ENCODE data around the gene SEPTIN11. TPM values are rescaled to one million over a fixed set of nuclear protein-coding genes. Genes with fewer than 3 reads are reported as not detected.

SEPTIN11 gene
- total RNA-seq, 4 donors from 2014 or later: 58.8 to 354 (median 80.0) TPM

DNA sequence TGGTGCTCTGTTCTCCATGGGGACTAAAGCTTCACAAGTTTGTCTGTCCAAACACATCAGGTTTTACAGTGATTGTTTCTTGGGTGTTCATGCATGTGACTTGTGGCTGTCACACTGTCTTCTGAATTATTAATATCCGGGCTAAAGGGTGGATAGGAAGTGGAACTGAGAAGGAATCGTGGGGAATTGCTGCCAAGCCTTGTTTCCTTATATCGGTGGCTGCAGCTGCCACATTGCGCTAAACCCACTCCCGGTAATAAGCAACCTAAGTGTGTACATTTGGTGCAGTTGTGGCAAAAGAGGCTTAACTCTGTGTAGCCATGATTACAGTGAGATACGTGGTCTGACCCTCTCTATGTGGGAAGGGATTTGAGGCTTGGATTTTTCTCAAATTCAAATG, 30.7 kb downstream of the SEPTIN11 start:
- no peaks in the 10 kb centered on the region for H3K27me3 ChIP-seq
- peaks cover 0 to 39% (median 2%) of the 10 kb centered on the region in 4 donors for H3K4me1 ChIP-seq
- no peak overlapping the region for H3K4me3 ChIP-seq
- TF ChIP-seq CTCF (IDR thresholded peaks at IDR 0.05): no peak
- TF ChIP-seq POLR2A (IDR thresholded peaks at IDR 0.05): no peak
- H3K36me3 ChIP-seq: no peaks in the 10 kb centered on the region
- DNase-seq: no peak
- no peaks in the 10 kb centered on the region for H3K9me3 ChIP-seq
- H3K27ac ChIP-seq: peak overlapping the region in 1 of 4 donors; percentile 12

DNA sequence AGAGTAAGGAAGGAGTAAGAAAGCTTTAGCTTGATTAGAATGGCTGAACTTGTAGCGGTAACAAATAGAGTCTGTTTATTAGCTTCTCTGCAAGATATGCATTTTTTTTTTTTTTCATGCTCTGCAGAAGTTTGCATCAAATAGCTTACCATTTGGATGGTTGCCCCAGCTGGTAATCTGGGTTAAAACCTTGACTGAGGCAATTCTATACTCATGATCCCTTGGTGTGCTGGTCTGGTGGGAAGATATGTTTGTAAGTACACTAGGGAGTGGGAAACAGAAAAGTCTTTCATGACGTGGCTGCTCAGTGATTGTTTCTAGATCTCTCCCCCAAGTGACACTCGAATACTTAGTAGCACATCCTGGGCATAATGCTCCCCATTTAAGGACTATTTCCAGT, 32.1 kb downstream of the SEPTIN11 start:
- no peaks in the 10 kb centered on the region for H3K36me3 ChIP-seq
- peaks cover 0 to 49% (median 2%) of the 10 kb centered on the region in 4 donors for H3K4me1 ChIP-seq
- no peaks in the 10 kb centered on the region for H3K9me3 ChIP-seq
- TF ChIP-seq CTCF (IDR thresholded peaks at IDR 0.05): no peak
- TF ChIP-seq POLR2A (IDR thresholded peaks at IDR 0.05): no peak
- no peak overlapping the region for H3K4me3 ChIP-seq
- no peaks in the 10 kb centered on the region for H3K27me3 ChIP-seq
- DNase-seq: no peak
- H3K27ac ChIP-seq: no peak overlapping the region

GRCh38 chr4:76982638-76983584, 33.4 kb downstream of the SEPTIN11 start:
- TF ChIP-seq POLR2A (IDR thresholded peaks at IDR 0.05) (no peak), CTCF (IDR thresholded peaks at IDR 0.05) (peak in 3 of 6 experiments; percentile 7 to 26 (median 21))
- no peaks in the 10 kb centered on the region for H3K27me3 ChIP-seq
- peaks cover 0 to 49% (median 2%) of the 10 kb centered on the region in 4 donors for H3K4me1 ChIP-seq
- peak overlapping the region in 3 of 4 donors; percentile 8 to 41 (median 15) for H3K27ac ChIP-seq
- H3K4me3 ChIP-seq: no peak overlapping the region
- H3K36me3 ChIP-seq: no peaks in the 10 kb centered on the region
- no peak for DNase-seq
- no peaks in the 10 kb centered on the region for H3K9me3 ChIP-seq

GRCh38 chr4:76984127-76984526, 34.6 kb downstream of the SEPTIN11 start:
- Histone ChIP-seq H3K4me3 (no peak overlapping the region), H3K27me3 (no peaks in the 10 kb centered on the region), H3K4me1 (peaks cover 0 to 54% (median 2%) of the 10 kb centered on the region in 4 donors), H3K9me3 (no peaks in the 10 kb centered on the region), H3K27ac (peak overlapping the region; percentile 11 to 72 (median 56)), H3K36me3 (no peaks in the 10 kb centered on the region)
- TF ChIP-seq POLR2A (IDR thresholded peaks at IDR 0.05) (no peak), CTCF (IDR thresholded peaks at IDR 0.05) (peak in 3 of 6 experiments; percentile 38 to 53 (median 51))
- no peak for DNase-seq

- no peaks in the 10 kb centered on the region for H3K9me3 ChIP-seq
- no peaks in the 10 kb centered on the region for H3K36me3 ChIP-seq
- peak overlapping the region; percentile 11 to 72 (median 56) for H3K27ac ChIP-seq
- no peak for TF ChIP-seq CTCF (IDR thresholded peaks at IDR 0.05)
- no peak for TF ChIP-seq POLR2A (IDR thresholded peaks at IDR 0.05)
- no peaks in the 10 kb centered on the region for H3K27me3 ChIP-seq
- peaks cover 0 to 54% (median 2%) of the 10 kb centered on the region in 4 donors for H3K4me1 ChIP-seq
- H3K4me3 ChIP-seq: no peak overlapping the region
- DNase-seq: peak in 2 of 3 donors; percentile 19 to 69
Observed at GRCh38 chr4:76984788-76985211, 35.2 kb downstream of the SEPTIN11 start.
